Neural progenitor cell (in vitro differentiated cells): ENCODE measurements around the gene FRMD7.

Experiments
- EZH2 ChIP-seq: fragments of 200-600 bp; sonication (generic); IDR thresholded peaks from 2 replicates; pipeline ENCODE4 v1.6.1; 2017; ENCODE audit warnings: antibody characterized with exemption, mild to moderate bottlenecking, moderate library complexity
- EZH2phosphoT487 ChIP-seq: fragments of 200-600 bp; sonication (generic); IDR thresholded peaks from 2 replicates; pipeline ENCODE4 v1.6.1; 2017; ENCODE audit warnings: antibody characterized with exemption
- TF ChIP-seq, protein P1 (sequence below): fragments of 200-600 bp; sonication (generic); IDR thresholded peaks from 2 replicates; pipeline ENCODE4 v1.5.1; 2017; ENCODE audit warnings: antibody characterized with exemption, mild to moderate bottlenecking

DNA sequence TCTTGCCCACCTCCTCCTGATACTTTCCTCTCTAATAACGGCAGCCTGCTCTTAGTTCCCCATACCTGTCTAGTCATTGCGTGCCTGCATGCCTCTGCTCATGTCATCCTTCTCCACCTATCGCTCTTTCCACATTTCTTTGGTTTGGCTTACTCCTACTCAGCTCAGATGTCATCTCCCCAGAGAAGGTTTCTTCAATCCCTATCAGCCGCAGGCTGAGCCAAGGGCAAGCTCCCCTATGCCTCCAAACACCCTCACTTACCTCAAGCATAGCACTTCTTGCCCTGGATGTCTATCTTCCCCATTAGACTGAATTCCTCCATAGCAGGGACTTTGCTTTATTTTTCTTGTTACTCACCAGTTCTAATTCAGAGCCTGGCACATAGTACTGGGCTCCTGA is 26.6 kb downstream of the FRMD7 start:
- TF ChIP-seq, protein P1, sequence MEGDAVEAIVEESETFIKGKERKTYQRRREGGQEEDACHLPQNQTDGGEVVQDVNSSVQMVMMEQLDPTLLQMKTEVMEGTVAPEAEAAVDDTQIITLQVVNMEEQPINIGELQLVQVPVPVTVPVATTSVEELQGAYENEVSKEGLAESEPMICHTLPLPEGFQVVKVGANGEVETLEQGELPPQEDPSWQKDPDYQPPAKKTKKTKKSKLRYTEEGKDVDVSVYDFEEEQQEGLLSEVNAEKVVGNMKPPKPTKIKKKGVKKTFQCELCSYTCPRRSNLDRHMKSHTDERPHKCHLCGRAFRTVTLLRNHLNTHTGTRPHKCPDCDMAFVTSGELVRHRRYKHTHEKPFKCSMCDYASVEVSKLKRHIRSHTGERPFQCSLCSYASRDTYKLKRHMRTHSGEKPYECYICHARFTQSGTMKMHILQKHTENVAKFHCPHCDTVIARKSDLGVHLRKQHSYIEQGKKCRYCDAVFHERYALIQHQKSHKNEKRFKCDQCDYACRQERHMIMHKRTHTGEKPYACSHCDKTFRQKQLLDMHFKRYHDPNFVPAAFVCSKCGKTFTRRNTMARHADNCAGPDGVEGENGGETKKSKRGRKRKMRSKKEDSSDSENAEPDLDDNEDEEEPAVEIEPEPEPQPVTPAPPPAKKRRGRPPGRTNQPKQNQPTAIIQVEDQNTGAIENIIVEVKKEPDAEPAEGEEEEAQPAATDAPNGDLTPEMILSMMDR: no peak
- TF ChIP-seq EZH2 (no peak), EZH2phosphoT487 (no peak)
